H1 (cell line): ENCODE measurements around the gene MMP7. TPM values are rescaled to one million over a fixed set of nuclear protein-coding genes. Genes with fewer than 3 reads are reported as not detected.

Experiments
- CTCF ChIA-PET: fragments of 300-600 bp; sonication (Branson Sonifier 250); formaldehyde crosslinking; loops from one replicate; lab custom pipeline; 2021; ENCODE audit not compliant: partially characterized antibody; lab: Charles Lee
- POLR2A ChIA-PET: fragments of 300-600 bp; sonication (Branson Sonifier 250); formaldehyde crosslinking; loops from one replicate; lab custom pipeline; 2021; ENCODE audit warnings: inconsistent platforms; ENCODE audit not compliant: partially characterized antibody; lab: Charles Lee
- DNase-seq, 2 experiments: peaks; one replicate each; pipeline versions ENCODE4 v3.0.0 to v3.0.0-alpha.2; 2010 to 2022; ENCODE audit warnings: low spot score in 2 of 2, low read depth in 1 of 2, mixed read lengths in 1 of 2
- FAIRE-seq: peaks from 2 replicates; lab custom pipeline; 2011; peaks lifted over from hg19 to GRCh38; lab: Jason Lieb, UNC
- H2AFZ ChIP-seq: 2 replicates; pipeline ENCODE4 v1.8.1; 2012; ENCODE audit warnings: low read length, inconsistent platforms
- H2AK5ac ChIP-seq: 2 replicates; pipeline ENCODE4 v1.6.1; 2013; ENCODE audit warnings: low read depth, low read length
- H2BK120ac ChIP-seq: replicated peaks from 2 replicates; pipeline ENCODE3; 2013; ENCODE audit warnings: low read depth, low read length, inconsistent platforms
- H2BK12ac ChIP-seq: 2 replicates; pipeline ENCODE4 v1.6.1; 2013; ENCODE audit warnings: low read depth, low read length
- H2BK15ac ChIP-seq: 2 replicates; pipeline ENCODE4 v1.6.1; 2013; ENCODE audit warnings: low read length
- H2BK20ac ChIP-seq: 2 replicates; pipeline ENCODE4 v1.6.1; 2013; ENCODE audit warnings: low read length
- H2BK5ac ChIP-seq: 2 replicates; pipeline ENCODE4 v1.6.1; 2013; ENCODE audit warnings: low read depth, low read length
- H3K14ac ChIP-seq: 2 replicates; pipeline ENCODE4 v1.6.1; 2013; ENCODE audit warnings: inconsistent platforms; ENCODE audit not compliant: insufficient read length
- H3K18ac ChIP-seq: 2 replicates; pipeline ENCODE4 v1.6.1; 2013; ENCODE audit warnings: low read length; ENCODE audit errors: extremely low read depth
- H3K23ac ChIP-seq: 2 replicates; pipeline ENCODE4 v1.6.1; 2013; ENCODE audit warnings: inconsistent platforms; ENCODE audit not compliant: insufficient read length
- H3K23me2 ChIP-seq: 2 replicates; pipeline ENCODE4 v1.6.1; 2013; ENCODE audit warnings: low read depth, low read length
- H3K27ac ChIP-seq: 2 replicates; pipeline ENCODE4 v1.6.1; 2011; ENCODE audit warnings: low read depth, low read length, inconsistent platforms
- H3K27me3 ChIP-seq, 4 experiments: replicated peaks in 1 of 4; 1 replicate in 1 of 4; 2 replicates in 3 of 4; pipeline versions ENCODE4 v1.6.1 to v1.8.1; 2011 to 2013; ENCODE audit warnings: low read length in 3 of 4, mild to moderate bottlenecking in 3 of 4, inconsistent platforms in 2 of 4, mixed read lengths in 2 of 4, moderate library complexity in 1 of 4; ENCODE audit not compliant: control insufficient read depth in 3 of 4, insufficient read depth in 3 of 4; ENCODE audit errors: extremely low read depth in 1 of 4
- H3K36me3 ChIP-seq, 4 experiments: 2 replicates each; pipeline versions ENCODE4 v1.6.1 to v1.8.1; 2011 to 2013; ENCODE audit warnings: mild to moderate bottlenecking in 4 of 4, low read length in 3 of 4, moderate library complexity in 2 of 4, control low read depth in 1 of 4, inconsistent platforms in 1 of 4; ENCODE audit not compliant: insufficient read depth in 4 of 4, control insufficient read depth in 2 of 4
- H3K4ac ChIP-seq: replicated peaks from 2 replicates; pipeline ENCODE3; 2013; ENCODE audit warnings: low read length, low read depth, mixed read lengths, inconsistent platforms; ENCODE audit not compliant: insufficient read length
- H3K4me1 ChIP-seq, 4 experiments: replicated peaks in 1 of 4; 1 replicate in 1 of 4; 2 replicates in 3 of 4; pipeline versions ENCODE4 v1.6.1 to v1.8.1; 2011 to 2013; ENCODE audit warnings: low read length in 3 of 4, inconsistent platforms in 2 of 4, mixed read lengths in 1 of 4; ENCODE audit not compliant: insufficient read depth in 4 of 4, control insufficient read depth in 3 of 4
- H3K4me2 ChIP-seq, 2 experiments: 2 replicates each; pipeline versions ENCODE4 v1.6.1 to v1.8.1; 2011 to 2013; ENCODE audit warnings: low read depth in 2 of 2, low read length in 2 of 2, control low read depth in 1 of 2, inconsistent platforms in 1 of 2, mild to moderate bottlenecking in 1 of 2; ENCODE audit not compliant: insufficient read depth in 1 of 2
- H3K4me3 ChIP-seq, 4 experiments: fragments of 200-600, 300-600 bp in 1 of 4; sonication (generic), shearing (Covaris generic), sonication (Bioruptor Twin) in 1 of 4; 2 replicates each; pipeline versions ENCODE4 v1.5.1 to v1.8.1; 2011 to 2016; ENCODE audit warnings: low read length in 4 of 4, low read depth in 3 of 4, control low read depth in 2 of 4, inconsistent platforms in 2 of 4, mild to moderate bottlenecking in 2 of 4, mixed read lengths in 1 of 4, moderate library complexity in 1 of 4; ENCODE audit not compliant: insufficient read depth in 2 of 4; ENCODE audit errors: extremely low read depth in 1 of 4
- H3K56ac ChIP-seq: replicated peaks from 2 replicates; pipeline ENCODE3; 2013; ENCODE audit warnings: low read depth, mild to moderate bottlenecking, mixed read lengths, low read length, inconsistent platforms; ENCODE audit not compliant: insufficient read length
- H3K79me1 ChIP-seq: 2 replicates; pipeline ENCODE4 v1.6.1; 2013; ENCODE audit warnings: low read depth, low read length, control low read depth
- H3K79me2 ChIP-seq, 2 experiments: 2 replicates each; pipeline versions ENCODE4 v1.6.1 to v1.8.1; 2012 to 2013; ENCODE audit warnings: low read length in 2 of 2, mild to moderate bottlenecking in 2 of 2, inconsistent platforms in 1 of 2; ENCODE audit not compliant: insufficient read depth in 2 of 2, control insufficient read depth in 1 of 2
- H3K9ac ChIP-seq, 4 experiments: replicated peaks in 1 of 4; 1 replicate in 1 of 4; 2 replicates in 3 of 4; pipeline versions ENCODE4 v1.6.1 to v1.8.1; 2011 to 2013; ENCODE audit warnings: low read depth in 3 of 4, low read length in 3 of 4, control low read depth in 2 of 4, mild to moderate bottlenecking in 2 of 4, moderate library complexity in 2 of 4, inconsistent platforms in 1 of 4; ENCODE audit errors: extremely low read depth in 1 of 4
- H3K9me3 ChIP-seq, 2 experiments: 2 replicates each; pipeline versions ENCODE4 v1.6.1 to v1.8.1; 2012 to 2013; ENCODE audit warnings: mild to moderate bottlenecking in 2 of 2, moderate library complexity in 2 of 2, control low read depth in 1 of 2, inconsistent platforms in 1 of 2, low read depth in 1 of 2, low read length in 1 of 2, mixed read lengths in 1 of 2; ENCODE audit not compliant: insufficient read depth in 2 of 2
- H4K20me1 ChIP-seq, 2 experiments: replicated peaks in 1 of 2; 2 replicates each; pipeline versions ENCODE3 to v1.8.1; 2011 to 2013; ENCODE audit warnings: inconsistent platforms in 2 of 2, low read length in 2 of 2, mild to moderate bottlenecking in 1 of 2; ENCODE audit not compliant: insufficient read depth in 2 of 2, control insufficient read depth in 1 of 2
- H4K5ac ChIP-seq: 2 replicates; pipeline ENCODE4 v1.6.1; 2013; ENCODE audit warnings: low read length, low read depth, mixed read lengths, inconsistent platforms; ENCODE audit not compliant: insufficient read length
- H4K8ac ChIP-seq: 2 replicates; pipeline ENCODE4 v1.8.0; 2013; ENCODE audit warnings: mild to moderate bottlenecking, moderate library complexity, low read length, inconsistent platforms; ENCODE audit not compliant: insufficient read depth; ENCODE audit errors: extremely low read depth
- H4K91ac ChIP-seq: replicated peaks from 2 replicates; pipeline ENCODE3; 2013; ENCODE audit warnings: low read length, mixed read lengths, inconsistent platforms; ENCODE audit not compliant: insufficient read length
- PHF8 ChIP-seq: fragments of 200-600 bp; sonication (generic); conservative IDR thresholded peaks from 2 replicates; pipeline ENCODE4 v1.7.1; 2012; ENCODE audit warnings: low read depth, mild to moderate bottlenecking, inconsistent platforms, low read length, moderate library complexity
- WGBS, 2 experiments: shearing (Covaris generic) in 1 of 2; methylation state at CpG; one replicate each; pipeline versions ENCODE4 v1.1.6 to v1.1.7; 2013 to 2015; ENCODE audit warnings: low lambda C conversion rate in 2 of 2, mixed read lengths in 2 of 2, inconsistent platforms in 1 of 2, low coverage in 1 of 2, missing lambda C conversion rate in 1 of 2; ENCODE audit not compliant: insufficient replicate concordance in 2 of 2, insufficient coverage in 1 of 2, insufficient read length in 1 of 2; ENCODE audit errors: extremely low coverage in 1 of 2, missing lambda C conversion rate in 1 of 2; 5-methylcytosine and 5-hydroxymethylcytosine counted together
- polyA plus RNA-seq, 7 experiments: library from polyadenylated mRNA; depleted of rRNA in 3 of 7; stranded (reverse) in 5 of 7; unstranded in 2 of 7; fragments of >200 nt in 5 of 7; fragments of 200-250 nt in 2 of 7; gene quantifications; 1 replicate in 5 of 7; 2 replicates in 1 of 7; 4 replicates in 1 of 7; pipeline versions ENCODE4 v1.2.1 to v1.2.3, GENCODE V29; 2011 to 2013; ENCODE audit warnings: missing spikeins in 2 of 7, mixed read lengths in 2 of 7
- total RNA-seq: library from RNA; stranded (reverse); fragmentation: NEBNext Ultra II Directional; extraction: Animal tissue kit (Norgen Biotek cat#: 25700); gene quantifications from 2 replicates; pipeline ENCODE4 v1.2.1, GENCODE V29; 2021

The MMP7 gene
- total and polyA plus RNA-seq, 2 of the 8 experiments (the other 6 are each of a cell fraction or from before 2014, with no cell fraction given), result not detected

GRCh38 chr11:102522312-102523188, 8.0 kb downstream of the MMP7 start:
- Histone ChIP-seq H3K36me3 (no peaks in the 10 kb centered on the region), H3K27ac (no peak overlapping the region), H2AK5ac (no peak overlapping the region), H3K79me2 (no peaks in the 10 kb centered on the region), H3K56ac (no peak overlapping the region), H3K9me3 (no peaks in the 10 kb centered on the region), H3K23me2 (no peaks in the 10 kb centered on the region), H3K23ac (no peak overlapping the region), H3K4me1 (no peaks in the 10 kb centered on the region), H2BK5ac (no peak overlapping the region), H3K9ac (no peak overlapping the region), H3K14ac (no peak overlapping the region), H3K79me1 (no peaks in the 10 kb centered on the region), H4K5ac (no peak overlapping the region), H2BK20ac (no peak overlapping the region), H3K4ac (no peak overlapping the region), H3K27me3 (no peaks in the 10 kb centered on the region), H4K91ac (no peak overlapping the region), H2AFZ (no peak overlapping the region), H3K18ac (no peak overlapping the region), H3K4me3 (no peak overlapping the region), H4K20me1 (peaks cover 0 to 1% of the 10 kb centered on the region in 2 experiments), H3K4me2 (no peak overlapping the region), H2BK12ac (no peak overlapping the region), H2BK120ac (no peak overlapping the region), H4K8ac (no peak overlapping the region), H2BK15ac (no peak overlapping the region)
- FAIRE-seq (no peak), DNase-seq (no peak)
- TF ChIP-seq PHF8, result no peak
- ChIA-PET CTCF (interaction anchor here (0.8 to 3.1 kb wide), 5 partner anchors 11 to 239 kb away, joined by 3 to 7 read pairs (median 3); no protein-coding TSS in a partner anchor), POLR2A (no interaction called here)
- WGBS, 2 experiments, result 83% methylated on average over 5 of the region's 5 CpGs; no CpG with 5 or more reads in 1 of the 2 experiments
